Effector memory CD4-positive, alpha-beta T cell (primary cell): Measurements from ENCODE around the gene TMPRSS6.

Experiments used
- DNase-seq, 3 donors: peaks; one replicate each; pipeline ENCODE4 v3.0.0-alpha.2; 2020
- H3K27ac ChIP-seq: 2 replicates; pipeline ENCODE4 v1.7.0; 2013; ENCODE audit warnings: mild to moderate bottlenecking, low read length, moderate library complexity; ENCODE audit not compliant: insufficient read depth, poor library complexity, severe bottlenecking
- H3K27me3 ChIP-seq: replicated peaks from 2 replicates; pipeline ENCODE4 v1.7.0; 2013; ENCODE audit warnings: mild to moderate bottlenecking, low read length; ENCODE audit not compliant: insufficient read depth, control insufficient read depth, poor library complexity, severe bottlenecking
- H3K36me3 ChIP-seq: 2 replicates; pipeline ENCODE4 v1.7.0; 2013; ENCODE audit warnings: mild to moderate bottlenecking, low read length, moderate library complexity; ENCODE audit not compliant: control insufficient read depth, insufficient read depth
- H3K4me1 ChIP-seq: 2 replicates; pipeline ENCODE4 v1.7.0; 2013; ENCODE audit warnings: low read length, mild to moderate bottlenecking; ENCODE audit not compliant: control insufficient read depth, insufficient read depth, poor library complexity, severe bottlenecking
- H3K4me3 ChIP-seq: 2 replicates; pipeline ENCODE4 v1.7.0; 2013; ENCODE audit warnings: low read length, low read depth, mild to moderate bottlenecking; ENCODE audit not compliant: insufficient read depth, poor library complexity, severe bottlenecking
- H3K9me3 ChIP-seq: 2 replicates; pipeline ENCODE4 v1.7.0; 2013; ENCODE audit warnings: mild to moderate bottlenecking, low read length, moderate library complexity; ENCODE audit not compliant: control insufficient read depth

Gene TMPRSS6

GRCh38 chr22:37023743-37024338 lies 85.7 kb downstream of the TMPRSS6 start:
- Histone ChIP-seq H3K27me3 (no peaks in the 10 kb centered on the region), H3K36me3 (no peaks in the 10 kb centered on the region), H3K9me3 (no peaks in the 10 kb centered on the region), H3K4me3 (no peak overlapping the region), H3K4me1 (peaks cover 5% of the 10 kb centered on the region), H3K27ac (no peak overlapping the region)
- no peak for DNase-seq

GRCh38 chr22:37022483-37023337 lies 86.8 kb downstream of the TMPRSS6 start:
- H3K27ac ChIP-seq = no peak overlapping the region
- DNase-seq = no peak
- peaks cover 8% of the 10 kb centered on the region for H3K4me1 ChIP-seq
- no peaks in the 10 kb centered on the region for H3K36me3 ChIP-seq
- no peak overlapping the region for H3K4me3 ChIP-seq
- no peaks in the 10 kb centered on the region for H3K9me3 ChIP-seq
- no peaks in the 10 kb centered on the region for H3K27me3 ChIP-seq

GRCh38 chr22:37021710-37022482 lies 87.6 kb downstream of the TMPRSS6 start:
- H3K27me3 ChIP-seq = no peaks in the 10 kb centered on the region
- DNase-seq = peak in 2 of 3 donors; percentile 27 to 37
- no peaks in the 10 kb centered on the region for H3K9me3 ChIP-seq
- H3K27ac ChIP-seq = no peak overlapping the region
- H3K36me3 ChIP-seq = no peaks in the 10 kb centered on the region
- H3K4me3 ChIP-seq = no peak overlapping the region
- peaks cover 8% of the 10 kb centered on the region for H3K4me1 ChIP-seq

- H3K4me1 ChIP-seq = peaks cover 8% of the 10 kb centered on the region
- H3K27me3 ChIP-seq = no peaks in the 10 kb centered on the region
- H3K9me3 ChIP-seq = no peaks in the 10 kb centered on the region
- H3K27ac ChIP-seq = no peak overlapping the region
- DNase-seq = no peak
- H3K4me3 ChIP-seq = no peak overlapping the region
- no peaks in the 10 kb centered on the region for H3K36me3 ChIP-seq
Measured at GRCh38 chr22:37021041-37021440, 88.5 kb downstream of the TMPRSS6 start.

GRCh38 chr22:37020192-37020479 lies 89.4 kb downstream of the TMPRSS6 start:
- no peak overlapping the region for H3K27ac ChIP-seq
- no peaks in the 10 kb centered on the region for H3K36me3 ChIP-seq
- H3K4me1 ChIP-seq = peaks cover 8% of the 10 kb centered on the region
- H3K4me3 ChIP-seq = peak overlapping the region; percentile 80
- H3K27me3 ChIP-seq = no peaks in the 10 kb centered on the region
- no peaks in the 10 kb centered on the region for H3K9me3 ChIP-seq
- no peak for DNase-seq

- peak in 1 of 3 donors; percentile 15 for DNase-seq
- H3K36me3 ChIP-seq = no peaks in the 10 kb centered on the region
- no peak within 1 kb of the TSS for H3K27ac ChIP-seq
- H3K4me3 ChIP-seq = peak within 1 kb of the TSS; percentile 80
- no peaks in the 10 kb centered on the region for H3K27me3 ChIP-seq
- H3K4me1 ChIP-seq = peaks cover 8% of the 10 kb centered on the region
- H3K9me3 ChIP-seq = no peaks in the 10 kb centered on the region
Measured at GRCh38 chr22:37019309-37020191, 90.0 kb downstream of the TMPRSS6 start, which contains the start of the genes MPST and TST. MPST (plus strand) TSS chr22:37019742; CDS start chr22:37019837, 95 bp downstream. TST (minus strand) TSS chr22:37019447; CDS start chr22:37018732, 715 bp downstream.

GRCh38 chr22:37018815-37019308 lies 90.7 kb downstream of the TMPRSS6 start:
- no peaks in the 10 kb centered on the region for H3K27me3 ChIP-seq
- H3K4me1 ChIP-seq = peaks cover 8% of the 10 kb centered on the region
- H3K27ac ChIP-seq = no peak overlapping the region
- H3K4me3 ChIP-seq = peak overlapping the region; percentile 45
- no peak for DNase-seq
- H3K36me3 ChIP-seq = no peaks in the 10 kb centered on the region
- H3K9me3 ChIP-seq = no peaks in the 10 kb centered on the region

- no peak overlapping the region for H3K27ac ChIP-seq
- no peak for DNase-seq
- no peak overlapping the region for H3K4me3 ChIP-seq
- no peaks in the 10 kb centered on the region for H3K36me3 ChIP-seq
- H3K27me3 ChIP-seq = no peaks in the 10 kb centered on the region
- H3K4me1 ChIP-seq = peaks cover 8% of the 10 kb centered on the region
- no peaks in the 10 kb centered on the region for H3K9me3 ChIP-seq
Measured at GRCh38 chr22:37018086-37018814, 91.3 kb downstream of the TMPRSS6 start.

GRCh38 chr22:37017356-37017755 lies 92.2 kb downstream of the TMPRSS6 start:
- no peak overlapping the region for H3K4me3 ChIP-seq
- no peak for DNase-seq

More at GRCh38 chr22:37017356-37017755, 92.2 kb downstream of the TMPRSS6 start:
- Histone ChIP-seq H3K27me3 (no peaks in the 10 kb centered on the region), H3K9me3 (no peaks in the 10 kb centered on the region), H3K36me3 (no peaks in the 10 kb centered on the region), H3K4me1 (peaks cover 8% of the 10 kb centered on the region), H3K27ac (no peak overlapping the region)
